BLaER1 (cell line): Measurements from ENCODE around the gene MRPL20.
A peak's percentile ranks its signal among the peaks of the same experiment; 100 is the strongest.

Source experiments
- H3K27ac ChIP-seq: shearing (Covaris generic); formaldehyde crosslinking; 2 replicates; pipeline ENCODE4 v1.8.1; 2022
- H3K27me3 ChIP-seq: shearing (Covaris generic); formaldehyde crosslinking; 2 replicates; pipeline ENCODE4 v1.8.1; 2022
- H3K36me3 ChIP-seq: shearing (Covaris generic); formaldehyde crosslinking; 2 replicates; pipeline ENCODE4 v1.8.1; 2022
- H3K4me1 ChIP-seq: shearing (Covaris generic); formaldehyde crosslinking; 2 replicates; pipeline ENCODE4 v1.8.1; 2022
- H3K4me2 ChIP-seq: shearing (Covaris generic); formaldehyde crosslinking; 2 replicates; pipeline ENCODE4 v1.8.1; 2022
- H3K4me3 ChIP-seq: shearing (Covaris generic); formaldehyde crosslinking; 2 replicates; pipeline ENCODE4 v1.8.1; 2022
- H3K9ac ChIP-seq: shearing (Covaris generic); formaldehyde crosslinking; 2 replicates; pipeline ENCODE4 v1.8.1; 2022
- H3K9me3 ChIP-seq: shearing (Covaris generic); formaldehyde crosslinking; 2 replicates; pipeline ENCODE4 v1.8.1; 2022
- H4K20me1 ChIP-seq: shearing (Covaris generic); formaldehyde crosslinking; 2 replicates; pipeline ENCODE4 v1.8.1; 2022
- Cebpa-rat ChIP-seq: shearing (Covaris generic); IDR thresholded peaks from 2 replicates; pipeline ENCODE4 v1.8.1; 2022

MRPL20 gene

GRCh38 chr1:1365875-1366698, 41.0 kb downstream of the MRPL20 start:
- Histone ChIP-seq H3K4me3 (no peak overlapping the region), H3K36me3 (no peaks in the 10 kb centered on the region), H4K20me1 (peaks cover 7% of the 10 kb centered on the region; the same call in 1 of the 2 replicates), H3K9ac (no peak overlapping the region), H3K27ac (no peak overlapping the region), H3K27me3 (no peaks in the 10 kb centered on the region), H3K4me1 (peaks cover 21% of the 10 kb centered on the region), H3K4me2 (no peak overlapping the region), H3K9me3 (peaks cover 19% of the 10 kb centered on the region)
- TF ChIP-seq Cebpa-rat: no peak

- Histone ChIP-seq H3K9me3 (peaks cover 19% of the 10 kb centered on the region), H4K20me1 (no peaks in the 10 kb centered on the region), H3K9ac (no peak overlapping the region), H3K27me3 (no peaks in the 10 kb centered on the region), H3K4me1 (peaks cover 11% of the 10 kb centered on the region), H3K36me3 (no peaks in the 10 kb centered on the region), H3K27ac (no peak overlapping the region), H3K4me2 (no peak overlapping the region), H3K4me3 (no peak overlapping the region)
- no peak for TF ChIP-seq Cebpa-rat
These were observed 42.8 kb downstream of the MRPL20 start for GRCh38 chr1:1364266-1364665.

- Histone ChIP-seq H4K20me1 (no peaks in the 10 kb centered on the region), H3K27me3 (no peaks in the 10 kb centered on the region), H3K9me3 (peaks cover 15% of the 10 kb centered on the region), H3K4me2 (no peak overlapping the region), H3K27ac (no peak overlapping the region), H3K4me3 (no peak overlapping the region), H3K4me1 (peaks cover 31% of the 10 kb centered on the region), H3K36me3 (no peaks in the 10 kb centered on the region), H3K9ac (no peak overlapping the region)
- TF ChIP-seq Cebpa-rat: no peak
These were observed 45.1 kb downstream of the MRPL20 start for GRCh38 chr1:1361982-1362423.

GRCh38 chr1:1361233-1361981, 45.7 kb downstream of the MRPL20 start:
- TF ChIP-seq Cebpa-rat: no peak
- no peak overlapping the region for H3K9ac ChIP-seq
- no peaks in the 10 kb centered on the region for H4K20me1 ChIP-seq

GRCh38 chr1:1360506-1361169, 46.5 kb downstream of the MRPL20 start:
- H4K20me1 ChIP-seq: no peaks in the 10 kb centered on the region
- no peak overlapping the region for H3K27ac ChIP-seq
- H3K4me2 ChIP-seq: no peak overlapping the region
- no peak for TF ChIP-seq Cebpa-rat
- no peaks in the 10 kb centered on the region for H3K36me3 ChIP-seq
- no peak overlapping the region for H3K9ac ChIP-seq
- H3K4me3 ChIP-seq: no peak overlapping the region
- H3K9me3 ChIP-seq: peaks cover 1% of the 10 kb centered on the region; the same call in 1 of the 2 replicates
- no peaks in the 10 kb centered on the region for H3K27me3 ChIP-seq
- H3K4me1 ChIP-seq: peaks cover 33% of the 10 kb centered on the region

More at GRCh38 chr1:1361233-1361981, 45.7 kb downstream of the MRPL20 start:
- Histone ChIP-seq H3K4me3 (no peak overlapping the region), H3K9me3 (peaks cover 9% of the 10 kb centered on the region), H3K27ac (no peak overlapping the region), H3K36me3 (no peaks in the 10 kb centered on the region), H3K4me2 (no peak overlapping the region), H3K4me1 (peaks cover 33% of the 10 kb centered on the region), H3K27me3 (no peaks in the 10 kb centered on the region)

- peaks cover 34% of the 10 kb centered on the region for H3K4me1 ChIP-seq
- no peak for TF ChIP-seq Cebpa-rat
- H3K36me3 ChIP-seq: no peaks in the 10 kb centered on the region
- peak overlapping the region; percentile 97 for H3K4me2 ChIP-seq
- peaks cover 7% of the 10 kb centered on the region for H3K27me3 ChIP-seq
- H3K4me3 ChIP-seq: no peak overlapping the region
- H3K9ac ChIP-seq: no peak overlapping the region
- H3K27ac ChIP-seq: no peak overlapping the region
- H4K20me1 ChIP-seq: no peaks in the 10 kb centered on the region
- no peaks in the 10 kb centered on the region for H3K9me3 ChIP-seq
These were observed 47.2 kb downstream of the MRPL20 start for GRCh38 chr1:1359664-1360468.

- Histone ChIP-seq H3K4me3 (peak overlapping the region; percentile 44), H3K27ac (peak overlapping the region; percentile 58), H3K4me1 (peaks cover 40% of the 10 kb centered on the region), H3K36me3 (no peaks in the 10 kb centered on the region), H3K4me2 (peak overlapping the region; percentile 97), H3K9me3 (no peaks in the 10 kb centered on the region), H4K20me1 (peaks cover 3% of the 10 kb centered on the region), H3K9ac (peak overlapping the region; percentile 61; the same call in 1 of the 2 replicates), H3K27me3 (peaks cover 13% of the 10 kb centered on the region)
- no peak for TF ChIP-seq Cebpa-rat
These were observed 47.8 kb downstream of the MRPL20 start for GRCh38 chr1:1359308-1359663.

GRCh38 chr1:1358433-1359271, 48.4 kb downstream of the MRPL20 start, which contains the start of gene MXRA8:
Gene MXRA8, minus strand, starts transcription at chr1:1358555. Its CDS starts 51 bp downstream, at chr1:1358504.
- Histone ChIP-seq H3K9me3 (no peaks in the 10 kb centered on the region), H3K4me3 (peak within 1 kb of the TSS; percentile 44), H3K9ac (peak within 1 kb of the TSS; percentile 61; the same call in 1 of the 2 replicates), H4K20me1 (peaks cover 9% of the 10 kb centered on the region), H3K4me1 (peaks cover 46% of the 10 kb centered on the region), H3K27ac (peak within 1 kb of the TSS; percentile 58), H3K4me2 (peak within 1 kb of the TSS; percentile 97), H3K27me3 (peaks cover 19% of the 10 kb centered on the region), H3K36me3 (no peaks in the 10 kb centered on the region)
- no peak for TF ChIP-seq Cebpa-rat
